Hindlimb muscle (tissue), 1 donor: ENCODE results near the gene ADORA2A. TPM values are rescaled to one million over a fixed set of nuclear protein-coding genes. Genes with fewer than 3 reads are reported as not detected.

Source experiments
- DNase-seq: peaks from one replicate; pipeline ENCODE4 v3.0.0-alpha.2; 2013
- polyA plus RNA-seq: library from polyadenylated mRNA; unstranded; fragments of 120-200 nt; gene quantifications from one replicate; pipeline ENCODE4 v1.2.1, GENCODE V29; 2013; ENCODE audit not compliant: insufficient read length

Gene ADORA2A
- polyA plus RNA-seq, result 11.2 TPM

DNA sequence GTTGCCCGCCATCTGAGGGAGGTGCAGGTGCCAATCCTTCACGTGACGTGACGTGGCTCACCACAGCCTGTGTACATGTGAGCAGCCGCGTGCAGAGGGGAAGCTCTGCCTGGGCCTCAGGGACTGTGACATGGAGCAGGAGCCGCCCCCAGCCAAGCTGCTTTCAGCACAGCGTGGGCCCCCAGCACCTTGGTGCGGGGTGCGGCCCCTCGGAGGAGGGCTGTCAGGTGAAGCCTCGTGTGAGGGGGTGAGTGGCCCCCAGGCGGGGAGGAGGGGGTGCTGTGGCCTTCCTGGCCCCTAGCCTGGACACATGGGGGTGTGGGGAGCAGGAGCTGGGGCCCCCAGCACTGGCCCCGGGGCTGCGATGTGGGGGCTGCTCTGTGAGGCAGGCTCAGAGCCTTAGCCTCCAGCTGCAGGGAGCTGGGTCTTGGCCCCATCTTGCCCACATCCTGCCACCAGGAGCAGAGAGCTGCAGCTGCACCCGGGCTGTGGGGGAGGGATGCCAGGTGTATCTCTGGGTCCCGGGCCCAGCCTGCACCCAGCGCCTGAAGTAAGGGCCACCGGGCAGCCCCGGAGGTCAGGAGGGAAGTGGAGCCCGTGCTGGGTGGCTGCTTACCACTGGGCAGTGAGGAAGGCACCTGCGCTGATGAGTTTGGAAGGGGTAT is at the start of gene ADORA2A:
TSS of gene ADORA2A (plus strand) at position 100 of the 665 bp plus-strand sequence. CDS start 5,806 bp downstream, outside the sequence.
- no peak for DNase-seq

- no peak for DNase-seq
Measured at GRCh38 chr22:24379536-24379935, 47.9 kb upstream of the ADORA2A start.

GRCh38 chr22:24380220-24380904 is 47.0 kb upstream of the ADORA2A start:
- DNase-seq, result no peak

DNA sequence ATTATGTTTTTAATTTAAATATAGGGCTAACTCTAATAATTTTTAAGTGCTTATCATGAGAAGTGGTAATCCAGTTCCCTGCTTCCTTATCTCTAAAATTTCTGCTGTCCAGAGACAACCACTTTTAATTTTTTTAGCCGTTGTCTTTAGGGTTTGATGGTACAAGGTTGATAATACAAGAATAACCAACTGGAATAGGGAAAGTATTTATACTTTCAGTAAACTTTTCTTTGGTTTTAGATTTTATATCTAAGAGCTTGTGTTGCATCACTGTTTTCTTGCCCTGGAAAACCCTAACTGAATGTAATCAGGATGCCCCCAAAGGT is 46.5 kb upstream of the ADORA2A start:
- no peak for DNase-seq

DNA sequence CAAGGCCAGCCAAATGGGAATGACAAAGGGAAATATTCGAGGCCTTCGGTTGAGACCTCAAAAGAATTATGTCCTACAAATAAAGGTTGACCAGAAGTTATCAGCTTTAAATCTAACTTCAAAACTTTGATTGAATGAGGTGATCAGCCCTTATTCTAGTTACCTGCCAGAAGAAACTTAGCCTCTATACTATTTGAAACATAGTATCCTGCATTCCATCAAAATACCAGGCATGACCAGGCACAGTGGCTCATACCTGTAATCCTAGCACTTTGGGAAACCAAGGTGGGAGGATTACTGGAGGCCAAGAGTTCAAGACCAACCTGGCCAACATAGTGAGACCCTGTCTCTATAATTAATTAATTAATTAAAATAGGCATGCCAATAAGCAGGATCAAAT is 44.3 kb upstream of the ADORA2A start:
- DNase-seq, result no peak

- DNase-seq, result no peak
Measured at GRCh38 chr22:24384131-24384530, 43.3 kb upstream of the ADORA2A start.

DNA sequence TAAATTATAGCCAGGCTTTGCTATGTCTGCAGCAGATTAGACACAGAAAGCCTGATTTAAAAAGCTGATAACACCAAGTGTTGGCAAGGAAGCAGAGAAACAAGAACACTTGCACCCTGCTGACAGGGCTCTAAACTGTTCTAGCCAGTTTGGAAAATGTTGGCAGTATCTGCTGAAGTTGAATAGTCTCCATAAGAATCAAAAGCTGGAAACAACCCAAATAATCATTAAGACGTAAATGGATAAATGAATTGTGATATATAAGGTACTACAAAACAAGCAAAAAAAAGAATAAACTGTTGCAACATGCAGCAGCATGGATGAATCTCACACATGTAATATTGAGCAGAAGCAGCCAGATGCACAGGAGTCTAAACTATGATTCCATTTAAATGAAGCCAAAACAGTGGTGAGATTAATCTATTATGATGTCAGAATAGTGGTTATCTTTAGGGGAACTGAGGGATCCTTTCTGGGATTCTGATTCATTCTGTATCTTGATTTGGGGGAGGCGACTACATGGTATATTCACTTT is 40.4 kb upstream of the ADORA2A start:
- DNase-seq, result no peak

- no peak for DNase-seq
Measured at GRCh38 chr22:24389680-24390079, 37.7 kb upstream of the ADORA2A start.

DNA sequence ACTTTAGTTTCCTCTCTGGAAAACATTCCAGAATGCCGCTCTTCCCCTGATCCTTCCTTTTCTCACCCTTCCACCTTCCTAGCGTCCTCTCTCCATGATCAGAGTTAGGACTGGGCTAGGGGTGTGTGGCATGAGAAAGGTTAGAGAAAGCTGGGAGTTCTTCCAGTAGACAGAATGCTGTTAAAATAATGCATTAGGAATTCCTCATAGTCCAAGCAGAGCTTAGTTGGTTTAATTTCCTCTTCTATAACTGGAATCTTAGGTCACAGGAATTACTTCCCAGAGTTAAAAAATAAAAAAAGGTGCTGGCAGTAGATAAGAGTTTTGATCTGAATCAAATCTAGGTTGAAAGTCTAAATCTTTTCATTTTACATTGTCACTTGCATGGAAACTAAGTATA is 37.2 kb upstream of the ADORA2A start:
- no peak for DNase-seq

DNA sequence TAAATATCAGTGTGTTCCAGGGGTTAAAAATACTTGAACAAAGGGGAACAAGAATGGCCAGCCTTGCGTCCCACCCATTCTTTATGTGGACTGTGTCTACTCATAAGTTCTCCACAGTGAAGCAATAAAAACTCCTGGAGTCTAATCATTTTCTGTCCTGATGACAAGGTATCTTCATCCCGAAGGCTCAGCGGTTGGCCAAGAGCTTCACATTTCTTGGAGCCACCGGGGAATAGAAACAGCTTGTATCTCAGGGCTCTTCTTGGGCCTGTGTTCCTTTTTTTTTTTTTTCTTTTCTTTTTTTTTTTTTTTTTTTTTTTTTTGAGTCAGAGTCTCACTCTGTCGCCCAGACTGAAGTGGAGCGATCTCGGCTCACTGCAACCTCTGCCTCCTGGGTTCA is 36.8 kb upstream of the ADORA2A start:
- DNase-seq, result peak; percentile 66

DNA sequence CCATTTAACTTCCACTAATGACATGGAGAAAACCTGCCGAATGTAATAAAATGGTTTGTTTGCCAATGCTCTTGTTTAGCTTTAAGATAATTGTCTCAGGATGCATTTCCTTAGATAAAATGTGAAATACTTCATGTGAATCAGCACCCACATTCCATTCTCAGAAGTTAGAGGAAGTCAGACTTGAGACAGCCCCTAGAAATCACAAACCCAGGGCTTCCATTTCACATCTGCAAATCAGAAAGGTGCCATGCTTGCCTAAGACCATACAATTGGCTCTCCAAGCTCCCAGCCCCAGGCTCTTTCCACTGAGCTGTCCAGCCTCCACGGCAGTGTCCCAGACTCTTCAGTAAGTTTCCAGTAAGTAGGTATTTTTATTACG is 35.6 kb upstream of the ADORA2A start:
- DNase-seq, result no peak

GRCh38 chr22:24392218-24392931 is 35.0 kb upstream of the ADORA2A start:
- no peak for DNase-seq

GRCh38 chr22:24393012-24393559 is 34.3 kb upstream of the ADORA2A start:
- no peak for DNase-seq

DNA sequence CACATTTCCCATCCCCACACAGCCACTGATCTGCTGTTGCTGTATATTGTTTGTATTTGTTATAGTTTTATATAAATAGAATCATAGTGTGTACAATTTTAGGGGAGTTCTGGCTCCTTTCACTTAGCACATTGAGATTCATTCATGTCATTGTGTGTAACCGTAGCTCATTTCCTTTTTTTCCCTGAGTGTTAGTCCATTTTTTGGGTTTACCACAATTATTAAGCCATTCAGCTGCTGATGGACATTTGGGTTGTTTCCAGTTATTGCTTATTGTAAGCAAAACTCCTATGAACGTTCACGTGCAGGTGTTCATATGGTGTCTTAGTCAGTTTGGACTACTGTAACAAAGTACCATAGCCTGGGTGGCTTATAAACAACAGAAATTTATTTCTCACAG is 33.6 kb upstream of the ADORA2A start:
- DNase-seq, result no peak

DNA sequence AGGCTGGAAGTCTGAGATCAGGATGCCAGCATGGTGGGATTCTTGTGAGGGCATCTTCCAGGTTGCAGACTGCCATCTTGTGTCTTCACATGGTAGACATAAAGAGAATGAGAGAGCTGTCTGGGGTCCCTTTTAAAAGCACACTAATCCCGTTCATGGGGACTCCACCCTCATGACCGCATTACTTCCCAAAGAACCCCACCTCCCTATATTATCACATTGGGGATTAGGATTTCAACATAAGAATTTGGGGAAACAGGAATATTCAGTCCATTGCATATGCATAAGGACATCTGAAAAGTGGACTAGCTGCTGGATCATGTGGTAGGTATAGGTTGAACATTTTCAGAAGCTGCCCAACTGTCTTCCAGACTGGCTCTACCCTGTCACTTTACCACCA is 33.1 kb upstream of the ADORA2A start:
- no peak for DNase-seq

DNA sequence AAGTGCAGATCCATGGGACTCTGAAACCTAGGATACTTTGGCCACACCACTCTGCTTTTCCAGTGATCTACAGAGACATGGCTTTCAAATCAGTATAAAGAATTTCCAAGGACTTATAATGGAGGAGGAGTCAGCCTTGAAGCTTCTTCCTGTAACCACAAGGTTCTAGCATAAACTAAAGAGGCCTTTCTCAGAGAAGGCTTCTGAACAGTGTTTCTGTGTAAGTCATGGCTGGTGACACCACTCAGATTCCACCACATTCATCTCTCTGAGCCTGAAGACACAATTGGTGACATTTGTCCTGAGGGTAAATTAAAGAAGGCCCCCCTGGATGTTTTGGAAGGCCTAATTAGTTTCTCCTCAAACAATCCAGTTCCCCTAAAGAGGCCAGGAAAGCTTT is 29.0 kb upstream of the ADORA2A start:
- DNase-seq, result no peak

GRCh38 chr22:24400034-24400725 is 27.2 kb upstream of the ADORA2A start:
- no peak for DNase-seq

DNA sequence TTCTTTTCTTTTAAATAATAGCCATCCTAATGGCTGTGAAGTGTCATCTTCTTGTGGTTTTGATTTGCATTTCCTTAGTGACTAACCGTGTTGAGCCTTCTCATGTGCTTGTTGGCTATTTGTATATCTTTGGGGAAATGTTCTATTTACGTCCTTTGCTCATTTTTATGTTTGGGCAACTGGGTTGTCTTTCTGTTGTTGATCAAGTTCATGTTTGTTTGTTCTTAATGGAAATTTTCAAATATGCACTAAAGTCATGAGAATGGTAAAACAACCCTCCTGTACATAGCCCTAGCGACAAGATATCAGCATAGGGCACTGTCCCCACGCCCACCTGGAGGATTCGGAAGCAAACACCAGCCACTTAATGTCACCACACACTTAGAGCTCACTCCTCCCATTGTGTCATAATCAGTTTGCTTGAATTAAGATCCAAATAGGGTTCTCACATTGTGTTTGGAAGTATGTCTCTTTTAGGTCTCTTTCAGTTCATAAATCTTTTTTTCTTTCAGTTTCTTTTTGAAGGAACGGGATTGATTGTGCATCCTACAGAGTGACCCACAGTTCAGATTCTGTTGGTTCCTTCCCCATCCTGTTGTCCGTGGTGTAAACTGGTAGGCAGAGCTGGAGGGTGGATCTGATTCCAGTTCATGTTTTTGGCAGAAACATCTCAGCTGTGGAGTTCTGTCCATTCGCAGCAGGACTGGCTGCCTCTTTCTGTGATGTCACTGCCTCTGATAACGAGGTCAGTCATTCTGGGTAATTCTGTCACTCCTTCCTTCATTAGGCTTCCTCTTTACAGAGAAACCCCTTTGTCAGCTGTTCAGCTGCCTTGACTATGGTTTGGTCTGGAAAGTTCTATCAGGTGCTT is 26.4 kb upstream of the ADORA2A start:
- no peak for DNase-seq

DNA sequence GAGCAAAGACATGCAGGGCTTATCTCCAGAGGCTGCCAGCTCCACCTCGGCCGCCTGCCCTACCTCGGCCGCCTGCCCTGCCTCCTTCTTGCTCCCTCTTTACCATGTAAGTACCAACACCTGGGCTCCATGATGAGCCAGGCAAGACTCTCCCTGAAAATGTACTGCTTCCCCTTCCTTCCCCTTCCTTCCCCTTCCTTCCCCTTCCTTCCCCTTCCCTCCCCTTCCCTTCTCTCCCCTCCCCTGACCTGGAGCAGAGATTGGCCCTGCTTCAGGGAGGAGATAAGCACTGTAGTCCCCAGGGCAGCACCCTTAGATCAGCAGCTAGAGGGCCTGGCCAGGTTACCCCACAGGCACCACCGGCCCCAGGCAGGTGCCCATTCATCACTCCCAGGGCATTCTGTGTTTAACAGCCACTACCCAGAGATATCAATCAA is 25.4 kb upstream of the ADORA2A start:
- no peak for DNase-seq

DNA sequence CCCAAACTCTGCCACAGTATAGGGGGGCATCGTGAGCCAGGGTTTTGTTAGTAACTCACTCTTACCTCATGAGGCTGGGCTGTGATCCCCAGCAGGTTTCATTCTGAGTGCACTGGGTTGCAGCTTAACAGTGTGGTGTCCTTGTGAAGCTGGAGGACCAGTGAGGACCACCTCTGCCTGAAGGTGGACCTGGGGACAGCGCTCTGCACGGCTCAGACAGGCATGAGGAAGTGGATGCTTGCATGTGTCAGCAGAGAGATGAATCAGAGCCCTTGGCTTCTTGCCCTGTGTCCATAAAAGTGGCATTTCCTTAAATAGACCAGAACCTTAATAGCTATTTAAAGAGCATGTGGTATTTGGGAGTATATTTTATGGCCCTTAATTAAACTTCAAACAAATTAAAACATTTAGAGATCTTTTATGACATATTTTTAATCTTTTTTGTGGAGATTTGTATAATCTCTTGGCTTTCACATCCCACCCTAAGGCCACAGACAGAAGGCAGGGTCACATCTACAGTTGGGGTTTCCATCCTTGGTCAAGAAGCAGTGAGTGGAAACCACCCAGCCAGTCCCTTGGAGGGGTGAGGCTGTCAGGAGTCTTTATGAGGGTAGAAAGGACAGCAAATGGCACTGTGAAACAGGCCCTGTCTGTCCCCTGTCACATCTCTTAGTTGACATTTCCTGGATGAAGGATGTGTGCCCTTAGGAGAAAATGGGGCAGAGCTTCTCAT is 24.8 kb upstream of the ADORA2A start:
- peak; percentile 48 for DNase-seq

GRCh38 chr22:24403346-24403745 is 24.1 kb upstream of the ADORA2A start:
- DNase-seq, result no peak
